Liver (tissue), 9 donors: ENCODE measurements around the gene DUOXA1. TPM values are rescaled to one million over a fixed set of nuclear protein-coding genes. Genes with fewer than 3 reads are reported as not detected.

Source experiments
- DNase-seq: peaks from one replicate; pipeline ENCODE4 v3.0.0-alpha.2; 2017; ENCODE audit warnings: low spot score
- H3K27ac ChIP-seq, 2 donors: one replicate each; pipeline ENCODE4 v1.7.0; 2013; ENCODE audit warnings: inconsistent platforms in 2 of 2, low read length in 2 of 2, control low read depth in 1 of 2, low read depth in 1 of 2, mild to moderate bottlenecking in 1 of 2
- H3K27me3 ChIP-seq, 4 donors: one replicate each; pipeline versions ENCODE4 v1.6.1 to v1.7.0; 2013; ENCODE audit warnings: low read length in 3 of 4, inconsistent platforms in 1 of 4, mild to moderate bottlenecking in 1 of 4, moderate library complexity in 1 of 4; ENCODE audit not compliant: control insufficient read depth in 4 of 4, insufficient read depth in 4 of 4
- H3K36me3 ChIP-seq, 4 donors: one replicate each; pipeline versions ENCODE4 v1.6.1 to v1.7.0; 2013; ENCODE audit warnings: low read length in 3 of 4, mild to moderate bottlenecking in 3 of 4, low read depth in 1 of 4, moderate library complexity in 1 of 4; ENCODE audit not compliant: control insufficient read depth in 4 of 4, insufficient read depth in 3 of 4
- H3K4me1 ChIP-seq, 4 donors: one replicate each; pipeline versions ENCODE4 v1.6.1 to v1.7.0; 2013; ENCODE audit warnings: low read length in 3 of 4, mild to moderate bottlenecking in 3 of 4, moderate library complexity in 1 of 4; ENCODE audit not compliant: control insufficient read depth in 4 of 4, insufficient read depth in 4 of 4
- H3K4me3 ChIP-seq, 3 donors: one replicate each; pipeline versions ENCODE4 v1.6.1 to v1.7.0; 2013; ENCODE audit warnings: low read length in 3 of 3, control low read depth in 1 of 3, low read depth in 1 of 3, mild to moderate bottlenecking in 1 of 3
- H3K9ac ChIP-seq, 2 donors: one replicate each; pipeline ENCODE4 v1.7.0; 2013; ENCODE audit warnings: low read length in 2 of 2, mild to moderate bottlenecking in 2 of 2, moderate library complexity in 2 of 2, control low read depth in 1 of 2, low read depth in 1 of 2
- H3K9me3 ChIP-seq, 4 donors: one replicate each; pipeline versions ENCODE4 v1.6.1 to v1.7.0; 2013; ENCODE audit warnings: low read length in 3 of 4; ENCODE audit not compliant: control insufficient read depth in 4 of 4
- EGR1 ChIP-seq, 2 donors: IDR thresholded peaks; 2 replicates each; pipeline ENCODE4 v1.6.1; 2016 to 2018; ENCODE audit warnings: antibody characterized with exemption in 2 of 2, low read depth in 2 of 2
- FOXA1 ChIP-seq: IDR thresholded peaks from 2 replicates; pipeline ENCODE4 v1.6.1; 2016; ENCODE audit warnings: antibody characterized with exemption
- FOXA2 ChIP-seq: IDR thresholded peaks from 2 replicates; pipeline ENCODE4 v1.6.1; 2016; ENCODE audit warnings: antibody characterized with exemption
- GABPA ChIP-seq, 2 donors: IDR thresholded peaks in 1 of 2; conservative IDR thresholded peaks in 1 of 2; 2 replicates each; pipeline ENCODE4 v1.6.1; 2016; ENCODE audit warnings: antibody characterized with exemption in 2 of 2, mild to moderate bottlenecking in 1 of 2, moderate library complexity in 1 of 2
- HNF4A ChIP-seq, 2 donors: conservative IDR thresholded peaks; 2 replicates each; pipeline ENCODE4 v1.6.1; 2016; ENCODE audit warnings: antibody characterized with exemption in 2 of 2, mild to moderate bottlenecking in 2 of 2
- HNF4G ChIP-seq: IDR thresholded peaks from 2 replicates; pipeline ENCODE4 v1.6.1; 2016; ENCODE audit warnings: antibody characterized with exemption
- JUND ChIP-seq, 2 donors: IDR thresholded peaks; 2 replicates each; pipeline ENCODE4 v1.6.1; 2016; ENCODE audit warnings: antibody characterized with exemption in 2 of 2
- MAX ChIP-seq: IDR thresholded peaks from 2 replicates; pipeline ENCODE4 v1.6.1; 2016; ENCODE audit warnings: antibody characterized with exemption
- RAD21 ChIP-seq, 2 donors: IDR thresholded peaks; 2 replicates each; pipeline ENCODE4 v1.6.1; 2016; ENCODE audit warnings: antibody characterized with exemption in 2 of 2, mild to moderate bottlenecking in 2 of 2
- REST ChIP-seq: IDR thresholded peaks from 2 replicates; pipeline ENCODE4 v1.6.1; 2016; ENCODE audit warnings: antibody characterized with exemption, mild to moderate bottlenecking
- RXRA ChIP-seq, 2 donors: IDR thresholded peaks; 2 replicates each; pipeline ENCODE4 v1.6.1; 2017 to 2018; ENCODE audit warnings: antibody characterized with exemption in 2 of 2, mild to moderate bottlenecking in 1 of 2
- SP1 ChIP-seq: IDR thresholded peaks from 2 replicates; pipeline ENCODE4 v1.6.1; 2018; ENCODE audit warnings: antibody characterized with exemption, mild to moderate bottlenecking
- YY1 ChIP-seq: IDR thresholded peaks from 2 replicates; pipeline ENCODE4 v1.6.1; 2016; ENCODE audit warnings: antibody characterized with exemption, mild to moderate bottlenecking
- ZBTB33 ChIP-seq: IDR thresholded peaks from 2 replicates; pipeline ENCODE4 v1.6.1; 2016; ENCODE audit warnings: antibody characterized with exemption
- WGBS: extraction: QIAGEN DNeasy Blood & Tissue Kit; methylation state at CpG from one replicate; pipeline ENCODE4 v1.1.7; 2013; 5-methylcytosine and 5-hydroxymethylcytosine counted together
- polyA plus RNA-seq, 2 donors: library from polyadenylated mRNA; stranded (reverse) in 1 of 2; unstranded in 1 of 2; fragments of 200-250 nt in 1 of 2; fragments of >200 nt in 1 of 2; fragmentation: Nextera tagmentation in 1 of 2; extraction: Ambion mirVana in 1 of 2; gene quantifications; one replicate each; pipeline versions ENCODE4 v1.2.1 to v1.2.3, GENCODE V29; 2013 to 2015
- total RNA-seq, 2 donors: library from RNA; depleted of rRNA; stranded (reverse); fragments of >200 nt; gene quantifications; one replicate each; pipeline ENCODE4 v1.2.3, GENCODE V29; 2014
- donor health status: healthy.
- donor health status: healthy.
- donor health status: healthy.
- donor health status: healthy.
- donor health status: healthy.

DUOXA1 gene
- total and polyA plus RNA-seq, 4 donors = 0.02 TPM; not detected in 3

- no peaks in the 10 kb centered on the region for H3K27me3 ChIP-seq
- H3K27ac ChIP-seq = no peak overlapping the region
- no peaks in the 10 kb centered on the region for H3K9me3 ChIP-seq
- DNase-seq = no peak
- TF ChIP-seq MAX (no peak), FOXA2 (no peak), RXRA (IDR thresholded peaks at IDR 0.05) (no peak), REST (no peak), ZBTB33 (no peak), YY1 (no peak), HNF4G (no peak), JUND (IDR thresholded peaks at IDR 0.05) (no peak), SP1 (no peak), FOXA1 (no peak), GABPA (IDR thresholded peaks at IDR 0.05 in 1 of 2, conservative IDR thresholded peaks at IDR 0.05 in 1 of 2) (no peak), HNF4A (conservative IDR thresholded peaks at IDR 0.05) (no peak), EGR1 (IDR thresholded peaks at IDR 0.05; ENCODE audit: low read depth in 2 of 2) (no peak)
- H3K4me3 ChIP-seq = no peak overlapping the region
- no peaks in the 10 kb centered on the region for H3K4me1 ChIP-seq
- H3K9ac ChIP-seq = no peak overlapping the region
- WGBS = 90% methylated on average over 1 of the region's 1 CpG
- no peaks in the 10 kb centered on the region for H3K36me3 ChIP-seq
These were observed 19.4 kb upstream of the DUOXA1 start for GRCh38 chr15:45149060-45149459.

- TF ChIP-seq MAX (no peak), RAD21 (IDR thresholded peaks at IDR 0.05) (no peak), YY1 (no peak), EGR1 (IDR thresholded peaks at IDR 0.05; ENCODE audit: low read depth in 2 of 2) (no peak)
- WGBS = 87% methylated on average over 12 of the region's 12 CpGs
- DNase-seq = no peak
These were observed 18.7 kb upstream of the DUOXA1 start for GRCh38 chr15:45148076-45149059.

More at GRCh38 chr15:45148076-45149059, 18.7 kb upstream of the DUOXA1 start:
- no peak overlapping the region for H3K4me3 ChIP-seq
- no peaks in the 10 kb centered on the region for H3K4me1 ChIP-seq
- no peaks in the 10 kb centered on the region for H3K36me3 ChIP-seq
- H3K9me3 ChIP-seq = no peaks in the 10 kb centered on the region
- H3K9ac ChIP-seq = no peak overlapping the region
- no peak overlapping the region for H3K27ac ChIP-seq
- H3K27me3 ChIP-seq = no peaks in the 10 kb centered on the region
